Stimulated activated memory B cell treated with anti-CD40 and anti-IgM and Interleukin-4, amounts not matched to agents 10 μg/mL and 1 μg/mL and 100 μg/mL, for 72 hours (primary cell): Measurements from ENCODE around the gene KRT31.
"Not testable (repeated sequence)": the region's sequence is repeated elsewhere in the genome, so short reads cannot be mapped to it uniquely, and the experiment has no call there.

ENCODE experiments used
- ATAC-seq: fragments of 150-1000 bp; cut with Tn5 transposase; 2 replicates; pipeline ENCODE4 v1.10.0; 2021
- H3K27ac Mint-ChIP-seq: one replicate; pipeline ENCODE4 v1.8.0; 2022; ENCODE audit warnings: mild to moderate bottlenecking, mixed read lengths
- H3K27me3 Mint-ChIP-seq: one replicate; pipeline ENCODE4 v1.8.0; 2022; ENCODE audit warnings: mixed read lengths
- H3K36me3 Mint-ChIP-seq: one replicate; pipeline ENCODE4 v1.8.0; 2022; ENCODE audit warnings: mixed read lengths
- H3K4me1 Mint-ChIP-seq: one replicate; pipeline ENCODE4 v1.8.0; 2022; ENCODE audit warnings: mixed read lengths
- H3K4me3 Mint-ChIP-seq: one replicate; pipeline ENCODE4 v1.8.0; 2022; ENCODE audit warnings: mild to moderate bottlenecking, moderate library complexity, mixed read lengths
- H3K9me3 Mint-ChIP-seq: one replicate; pipeline ENCODE4 v1.8.0; 2022; ENCODE audit warnings: mixed read lengths

The KRT31 gene

GRCh38 chr17:41396996-41397660, at the start of gene KRT31:
KRT31 (minus strand) TSS chr17:41397608; CDS start chr17:41397539, 69 bp downstream.
- H3K4me3 Mint-ChIP-seq, result no peak within 1 kb of the TSS
- H3K27ac Mint-ChIP-seq, result no peak within 1 kb of the TSS
- no peaks in the 10 kb centered on the region for H3K9me3 Mint-ChIP-seq

DNA sequence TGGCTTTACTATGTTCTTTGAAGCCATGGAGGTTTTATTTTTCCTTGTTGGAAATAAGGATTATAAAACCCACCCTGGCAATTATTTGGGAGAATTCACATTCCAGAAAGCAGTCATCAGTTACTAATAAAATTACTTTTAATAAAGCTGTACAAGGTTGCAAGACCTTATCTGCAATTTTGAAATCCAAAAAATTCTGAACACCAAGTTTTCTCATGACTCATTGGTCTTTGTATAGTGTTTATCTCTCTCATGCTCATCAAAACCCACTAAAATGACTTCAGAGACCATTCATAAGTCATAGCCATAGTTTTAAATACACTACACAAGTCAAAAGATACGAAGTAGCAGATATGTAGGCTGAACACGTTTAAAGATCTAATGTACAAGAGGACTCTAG, 49.4 kb upstream of the KRT31 start:
- H3K9me3 Mint-ChIP-seq, result no peaks in the 10 kb centered on the region
- peaks cover 72% of the 10 kb centered on the region for H3K27me3 Mint-ChIP-seq
- no peaks in the 10 kb centered on the region for H3K4me1 Mint-ChIP-seq
- no peaks in the 10 kb centered on the region for H3K36me3 Mint-ChIP-seq
- ATAC-seq, result no peak
- no peak overlapping the region for H3K27ac Mint-ChIP-seq
- no peak overlapping the region for H3K4me3 Mint-ChIP-seq

More at GRCh38 chr17:41396996-41397660, at the start of gene KRT31:
- no peak for ATAC-seq
- Mint-ChIP-seq H3K4me1 (no peaks in the 10 kb centered on the region), H3K27me3 (peaks cover 57% of the 10 kb centered on the region), H3K36me3 (no peaks in the 10 kb centered on the region)

DNA sequence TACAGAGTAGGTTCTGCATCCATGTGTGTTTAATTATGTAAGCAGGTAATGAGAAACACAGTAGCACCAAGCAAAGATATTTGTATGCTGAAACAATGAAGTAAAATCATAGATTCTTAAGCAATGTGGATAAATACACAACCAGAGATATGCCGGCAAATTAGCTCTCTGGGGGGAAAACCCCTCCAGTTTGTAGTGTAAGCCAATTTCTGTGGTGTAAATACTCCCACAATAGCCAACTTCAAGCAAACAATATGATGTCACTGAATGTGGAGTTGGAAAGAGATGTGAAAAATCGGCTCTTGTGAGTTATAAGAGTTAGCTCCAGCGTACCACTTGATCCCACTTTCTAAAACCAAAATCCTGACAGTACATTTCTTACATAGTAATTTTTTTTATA, 47.2 kb upstream of the KRT31 start:
- Mint-ChIP-seq H3K4me1 (no peaks in the 10 kb centered on the region), H3K9me3 (no peaks in the 10 kb centered on the region), H3K36me3 (no peaks in the 10 kb centered on the region), H3K4me3 (no peak overlapping the region), H3K27me3 (peaks cover 73% of the 10 kb centered on the region), H3K27ac (no peak overlapping the region)
- no peak for ATAC-seq

- no peaks in the 10 kb centered on the region for H3K9me3 Mint-ChIP-seq
- peaks cover 70% of the 10 kb centered on the region for H3K27me3 Mint-ChIP-seq
- H3K4me3 Mint-ChIP-seq, result no peak overlapping the region
- no peak overlapping the region for H3K27ac Mint-ChIP-seq
- ATAC-seq, result no peak
- H3K4me1 Mint-ChIP-seq, result no peaks in the 10 kb centered on the region
- no peaks in the 10 kb centered on the region for H3K36me3 Mint-ChIP-seq
Observed at GRCh38 chr17:41444186-41444585, 46.8 kb upstream of the KRT31 start.

GRCh38 chr17:41442739-41443138, 45.3 kb upstream of the KRT31 start:
- ATAC-seq, result no peak
- Mint-ChIP-seq H3K4me1 (no peaks in the 10 kb centered on the region), H3K27me3 (peaks cover 59% of the 10 kb centered on the region), H3K27ac (no peak overlapping the region), H3K9me3 (no peaks in the 10 kb centered on the region), H3K4me3 (no peak overlapping the region), H3K36me3 (no peaks in the 10 kb centered on the region)

GRCh38 chr17:41440531-41441033, 43.2 kb upstream of the KRT31 start, which contains the start of gene KRT38:
KRT38 (minus strand) TSS chr17:41440983; CDS start chr17:41440921, 62 bp downstream.
- H3K9me3 Mint-ChIP-seq, result no peaks in the 10 kb centered on the region
- peaks cover 60% of the 10 kb centered on the region for H3K27me3 Mint-ChIP-seq
- no peaks in the 10 kb centered on the region for H3K4me1 Mint-ChIP-seq
- H3K4me3 Mint-ChIP-seq, result no peak within 1 kb of the TSS
- no peak within 1 kb of the TSS for H3K27ac Mint-ChIP-seq
- no peaks in the 10 kb centered on the region for H3K36me3 Mint-ChIP-seq
- no peak for ATAC-seq

DNA sequence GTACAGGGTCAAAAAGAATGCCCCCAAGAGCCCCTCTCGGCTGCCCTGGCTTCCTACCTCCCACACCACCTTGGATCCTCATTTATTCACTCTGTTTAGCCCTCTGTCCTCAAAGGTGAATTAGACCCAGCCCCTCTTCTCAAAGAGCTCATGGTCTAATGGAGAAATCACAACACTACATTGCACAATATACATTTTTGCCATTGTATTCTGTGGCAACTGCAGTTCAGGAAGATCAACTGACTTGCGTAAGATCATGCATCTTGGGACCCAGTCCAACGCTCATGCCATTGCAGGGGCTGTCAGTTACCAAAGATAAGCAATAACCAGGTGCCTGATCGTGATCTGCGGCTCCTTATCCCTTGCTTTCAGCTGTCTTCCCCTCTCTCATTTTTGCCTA, 42.0 kb upstream of the KRT31 start:
- Mint-ChIP-seq H3K27me3 (peaks cover 56% of the 10 kb centered on the region), H3K27ac (no peak overlapping the region), H3K36me3 (no peaks in the 10 kb centered on the region), H3K9me3 (no peaks in the 10 kb centered on the region), H3K4me1 (no peaks in the 10 kb centered on the region), H3K4me3 (no peak overlapping the region)
- ATAC-seq, result no peak

- H3K4me1 Mint-ChIP-seq, result no peaks in the 10 kb centered on the region
- peaks cover 48% of the 10 kb centered on the region for H3K27me3 Mint-ChIP-seq
- no peaks in the 10 kb centered on the region for H3K9me3 Mint-ChIP-seq
- no peak for ATAC-seq
- H3K4me3 Mint-ChIP-seq, result no peak overlapping the region
- H3K36me3 Mint-ChIP-seq, result no peaks in the 10 kb centered on the region
- no peak overlapping the region for H3K27ac Mint-ChIP-seq
Observed at GRCh38 chr17:41437769-41438168, 40.4 kb upstream of the KRT31 start.

GRCh38 chr17:41437254-41437653, 39.8 kb upstream of the KRT31 start:
- H3K9me3 Mint-ChIP-seq, result no peaks in the 10 kb centered on the region
- no peaks in the 10 kb centered on the region for H3K4me1 Mint-ChIP-seq
- no peak overlapping the region for H3K4me3 Mint-ChIP-seq
- peaks cover 43% of the 10 kb centered on the region for H3K27me3 Mint-ChIP-seq
- no peak overlapping the region for H3K27ac Mint-ChIP-seq
- no peaks in the 10 kb centered on the region for H3K36me3 Mint-ChIP-seq
- no peak for ATAC-seq

DNA sequence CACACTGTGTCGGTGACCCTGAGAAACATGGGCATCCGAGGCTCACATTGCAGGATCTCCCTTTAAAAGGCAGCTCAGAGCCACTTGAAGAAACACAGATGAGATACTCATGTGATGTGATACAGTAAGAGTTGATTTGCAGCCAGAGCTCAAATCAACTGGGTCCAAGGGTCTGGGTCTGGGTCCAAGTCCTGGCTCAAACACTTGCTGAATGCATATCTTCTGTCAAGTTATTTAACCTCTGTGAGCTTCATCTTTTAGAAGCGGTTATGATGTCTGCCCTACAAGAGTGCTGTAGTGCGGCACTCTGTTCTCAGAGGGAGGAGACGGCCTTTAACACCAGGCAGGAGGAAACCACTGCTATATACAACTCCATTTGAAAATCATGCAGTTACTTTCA, 37.0 kb upstream of the KRT31 start:
- Mint-ChIP-seq H3K27me3 (peaks cover 39% of the 10 kb centered on the region), H3K4me1 (no peaks in the 10 kb centered on the region), H3K9me3 (no peaks in the 10 kb centered on the region), H3K36me3 (no peaks in the 10 kb centered on the region), H3K27ac (no peak overlapping the region), H3K4me3 (no peak overlapping the region)
- no peak for ATAC-seq

- Mint-ChIP-seq H3K9me3 (no peaks in the 10 kb centered on the region), H3K27me3 (peaks cover 43% of the 10 kb centered on the region), H3K36me3 (no peaks in the 10 kb centered on the region), H3K4me1 (no peaks in the 10 kb centered on the region), H3K4me3 (no peak overlapping the region), H3K27ac (no peak overlapping the region)
- ATAC-seq, result no peak
Observed at GRCh38 chr17:41434005-41434404, 36.6 kb upstream of the KRT31 start.

DNA sequence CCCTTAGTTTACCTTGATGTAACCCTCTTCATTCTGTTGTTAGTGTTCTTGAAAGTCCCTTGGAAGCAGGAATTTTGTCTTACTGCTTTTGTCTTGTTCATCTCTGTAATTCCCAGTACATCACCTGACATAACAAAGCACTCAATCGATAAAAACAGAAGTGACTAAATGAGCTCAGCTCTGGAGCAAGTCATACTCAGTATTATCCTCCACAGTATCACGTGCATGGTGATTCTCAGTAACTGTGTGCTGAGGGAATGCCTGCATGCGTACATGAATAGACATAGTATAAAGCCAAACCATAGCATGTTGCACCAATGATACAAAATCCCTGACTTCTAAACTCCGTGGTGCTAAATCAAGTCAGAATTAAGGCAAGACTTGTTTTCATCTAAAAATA, 36.2 kb upstream of the KRT31 start:
- no peak for ATAC-seq
- no peak overlapping the region for H3K4me3 Mint-ChIP-seq

DNA sequence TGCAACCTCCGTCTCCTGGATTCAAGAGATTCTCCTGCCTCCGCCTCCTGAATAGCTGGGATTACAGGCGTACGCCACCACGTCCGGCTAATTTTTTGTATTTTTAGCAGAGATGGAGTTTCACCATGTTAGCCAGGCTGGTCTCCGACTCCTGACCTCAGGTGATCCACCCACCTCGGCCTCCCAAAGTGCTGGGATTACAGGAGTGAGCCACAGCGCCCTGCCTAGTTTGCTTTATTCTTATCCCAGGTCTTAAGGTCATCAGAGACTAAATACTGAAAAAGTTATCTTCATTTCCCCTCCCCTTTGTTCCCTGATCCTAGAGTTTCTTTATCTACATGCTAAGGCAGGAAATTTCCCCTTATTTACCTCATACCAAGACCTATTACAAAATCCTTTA, 33.0 kb upstream of the KRT31 start:
- H3K36me3 Mint-ChIP-seq, H3K9me3 Mint-ChIP-seq, H3K4me1 Mint-ChIP-seq, H3K27ac Mint-ChIP-seq, H3K4me3 Mint-ChIP-seq, ATAC-seq: not testable (repeated sequence)
- peaks cover 53% of the 10 kb centered on the region for H3K27me3 Mint-ChIP-seq

More for the DNA sequence above, 36.2 kb upstream of the KRT31 start:
- H3K27me3 Mint-ChIP-seq, result peaks cover 47% of the 10 kb centered on the region
- H3K36me3 Mint-ChIP-seq, result no peaks in the 10 kb centered on the region
- H3K27ac Mint-ChIP-seq, result no peak overlapping the region
- H3K9me3 Mint-ChIP-seq, result no peaks in the 10 kb centered on the region
- H3K4me1 Mint-ChIP-seq, result no peaks in the 10 kb centered on the region

DNA sequence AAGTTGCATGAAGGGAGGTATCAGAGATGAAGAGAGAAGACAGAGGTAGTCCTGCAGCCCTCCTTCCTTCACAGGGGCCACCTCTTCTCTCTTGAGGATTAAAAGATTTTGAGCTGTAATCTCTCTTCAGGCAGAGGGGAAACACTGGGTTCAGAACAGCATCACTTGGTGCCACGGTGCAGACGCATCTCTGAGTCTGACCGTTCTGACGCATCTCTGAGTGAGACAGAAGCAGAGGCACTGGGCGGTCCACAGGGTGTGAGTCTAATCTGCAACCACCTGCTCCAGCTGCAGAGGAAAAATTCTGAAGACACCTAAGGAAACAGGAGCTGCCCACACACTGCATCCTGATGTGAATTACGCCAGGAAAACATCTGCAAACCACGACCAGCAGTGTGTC, 32.3 kb upstream of the KRT31 start:
- Mint-ChIP-seq H3K4me1 (no peaks in the 10 kb centered on the region), H3K27me3 (peaks cover 53% of the 10 kb centered on the region), H3K4me3 (no peak overlapping the region), H3K36me3 (no peaks in the 10 kb centered on the region), H3K9me3 (no peaks in the 10 kb centered on the region), H3K27ac (no peak overlapping the region)
- ATAC-seq, result no peak

- H3K36me3 Mint-ChIP-seq, result no peaks in the 10 kb centered on the region
- H3K4me1 Mint-ChIP-seq, result no peaks in the 10 kb centered on the region
- H3K27me3 Mint-ChIP-seq, result peaks cover 46% of the 10 kb centered on the region
- no peak overlapping the region for H3K27ac Mint-ChIP-seq
- ATAC-seq, result no peak
- no peak overlapping the region for H3K4me3 Mint-ChIP-seq
- H3K9me3 Mint-ChIP-seq, result no peaks in the 10 kb centered on the region
Observed at GRCh38 chr17:41428591-41429291, 31.3 kb upstream of the KRT31 start.

- Mint-ChIP-seq H3K27me3 (peaks cover 20% of the 10 kb centered on the region), H3K4me3 (no peak within 1 kb of the TSS), H3K27ac (no peak within 1 kb of the TSS), H3K9me3 (no peaks in the 10 kb centered on the region), H3K4me1 (no peaks in the 10 kb centered on the region), H3K36me3 (no peaks in the 10 kb centered on the region)
- ATAC-seq, result no peak
Observed at GRCh38 chr17:41424111-41424635, 26.8 kb upstream of the KRT31 start, which contains the start of gene KRT37. KRT37 (minus strand) TSS chr17:41424585; CDS start chr17:41424523, 62 bp downstream.
